GM21515 (cell line): Measurements from ENCODE around the gene FAF1.
A peak's percentile ranks its signal among the peaks of the same experiment; 100 is the strongest.
"Not testable (repeated sequence)": the region's sequence is repeated elsewhere in the genome, so short reads cannot be mapped to it uniquely, and the experiment has no call there.

ENCODE experiments used
- ATAC-seq: cut with Tn5 transposase; IDR thresholded peaks from one replicate; pipeline ENCODE4 v1.9.1; 2021; ENCODE audit not compliant: unreplicated experiment

FAF1 gene

GRCh38 chr1:50796272-50796671, 163.8 kb downstream of the FAF1 start:
- ATAC-seq = no peak

- no peak for ATAC-seq
These were observed 166.5 kb downstream of the FAF1 start for GRCh38 chr1:50793521-50793920.

DNA sequence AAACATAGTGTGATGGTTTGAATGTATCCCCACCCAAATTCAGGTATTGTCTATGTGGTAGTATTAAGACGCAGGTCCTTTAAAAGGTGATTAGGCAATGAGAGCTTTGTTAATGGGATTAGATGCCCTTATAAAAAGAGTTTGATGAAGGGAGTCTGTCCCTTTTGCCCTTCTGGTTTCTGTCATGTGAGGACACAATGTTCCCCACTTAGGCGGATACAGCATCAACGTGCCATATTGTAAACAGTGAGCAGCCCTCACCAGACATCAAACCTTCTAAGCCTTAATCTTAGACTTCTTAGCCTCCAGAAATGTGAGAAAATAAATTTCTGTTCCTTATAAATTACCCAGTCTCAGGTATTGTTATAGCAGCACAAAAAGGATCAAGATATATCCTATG, 172.8 kb downstream of the FAF1 start:
- no peak for ATAC-seq

DNA sequence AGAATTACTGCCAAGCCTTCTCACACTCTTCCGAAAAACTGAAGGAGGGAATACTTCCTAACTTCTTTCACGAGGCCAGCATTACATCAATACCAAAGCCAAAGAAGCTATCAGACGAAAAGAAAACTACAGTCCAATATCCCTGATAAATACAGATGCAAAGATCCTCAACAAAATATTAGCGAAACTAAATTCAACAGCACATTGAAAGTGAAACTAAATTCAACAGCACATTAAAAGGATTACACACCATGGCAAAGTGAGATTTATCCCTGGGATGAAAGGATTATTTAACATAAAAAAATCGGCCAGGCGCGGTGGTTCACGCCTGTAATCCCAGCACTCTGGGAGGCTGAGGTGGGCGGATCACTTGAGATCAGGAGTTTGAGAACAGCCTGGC, 176.8 kb downstream of the FAF1 start:
- ATAC-seq = no peak

DNA sequence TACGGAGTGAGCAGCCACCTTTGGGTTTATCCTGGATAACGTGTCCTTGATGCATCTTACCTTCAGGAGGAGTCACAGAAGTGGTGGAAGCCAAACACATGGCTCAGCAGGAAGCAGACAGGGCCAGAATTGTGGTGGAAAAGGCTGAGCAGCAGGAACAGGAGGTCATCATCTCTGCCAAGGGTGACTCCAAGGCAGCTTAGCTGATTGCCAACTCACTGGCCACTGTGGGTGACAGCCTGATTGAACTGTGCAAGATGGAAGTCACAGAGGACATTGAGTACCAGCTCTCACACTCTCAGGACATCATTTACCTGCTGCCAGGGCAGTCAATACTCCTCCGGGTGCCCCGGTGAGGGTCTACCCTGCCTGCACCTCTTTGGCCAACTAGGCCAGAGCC, 179.3 kb downstream of the FAF1 start:
- no peak for ATAC-seq

DNA sequence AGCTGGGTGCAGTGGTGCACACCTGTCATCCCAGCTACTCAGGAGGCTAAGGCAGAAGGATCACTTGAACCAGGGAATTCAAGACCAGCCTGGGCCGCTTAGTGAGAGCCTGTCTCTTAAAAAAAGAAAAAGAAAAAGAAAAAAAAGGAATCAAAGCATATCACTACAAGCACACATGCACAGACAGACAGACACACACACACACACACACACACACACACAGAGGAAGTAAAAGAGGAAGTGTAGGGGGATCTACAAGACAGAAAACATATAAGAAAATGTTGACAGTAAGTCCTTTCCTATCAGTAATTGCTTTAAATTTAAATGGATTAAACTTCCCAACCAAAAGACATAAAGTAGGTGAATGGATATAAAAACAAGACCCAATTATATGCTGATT, 180.3 kb downstream of the FAF1 start:
- no peak for ATAC-seq

DNA sequence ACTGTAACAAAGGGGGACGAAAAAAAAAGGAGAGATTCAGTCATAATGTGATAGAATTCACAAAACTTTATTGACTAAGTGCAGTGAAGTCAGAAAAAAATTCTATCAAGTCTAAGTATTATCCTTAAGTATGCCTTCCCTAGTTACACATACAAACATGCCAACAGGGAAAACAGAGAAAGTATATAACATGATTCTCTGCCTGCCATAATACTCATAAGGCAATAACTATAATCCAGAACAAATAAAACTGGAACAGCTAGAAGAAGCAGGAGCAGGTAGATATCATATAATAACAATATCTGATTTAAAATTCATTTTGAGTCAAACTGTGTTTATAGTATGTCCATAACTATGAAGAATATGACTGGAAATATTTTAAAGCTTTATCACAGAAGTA, 184.3 kb downstream of the FAF1 start:
- no peak for ATAC-seq

DNA sequence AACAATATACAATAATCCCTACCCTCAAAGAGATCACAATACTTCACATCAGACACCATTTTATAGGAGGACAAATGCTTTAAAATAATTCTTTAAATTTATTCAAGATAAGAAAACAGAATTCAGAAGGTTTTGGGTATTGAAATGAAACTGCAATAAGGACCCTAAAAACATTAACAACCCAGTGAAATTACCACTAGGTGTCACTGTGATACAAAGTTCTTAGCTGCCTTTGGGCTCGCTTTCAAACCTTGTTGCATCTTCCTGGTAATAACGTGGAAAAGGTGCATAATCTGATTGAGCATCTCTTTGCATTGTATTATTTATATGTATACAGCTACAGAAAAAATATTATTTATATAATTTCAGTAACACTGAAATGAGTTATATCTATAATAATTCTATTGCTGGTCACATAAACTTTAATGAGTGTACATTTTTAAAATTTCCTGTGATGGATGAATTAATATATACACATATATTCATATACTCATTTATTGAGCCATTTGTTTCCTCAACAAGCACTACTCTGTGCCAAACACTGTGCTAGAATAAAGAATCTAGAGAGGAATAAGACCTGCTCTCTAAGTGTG, 185.2 kb downstream of the FAF1 start:
- ATAC-seq = no peak

DNA sequence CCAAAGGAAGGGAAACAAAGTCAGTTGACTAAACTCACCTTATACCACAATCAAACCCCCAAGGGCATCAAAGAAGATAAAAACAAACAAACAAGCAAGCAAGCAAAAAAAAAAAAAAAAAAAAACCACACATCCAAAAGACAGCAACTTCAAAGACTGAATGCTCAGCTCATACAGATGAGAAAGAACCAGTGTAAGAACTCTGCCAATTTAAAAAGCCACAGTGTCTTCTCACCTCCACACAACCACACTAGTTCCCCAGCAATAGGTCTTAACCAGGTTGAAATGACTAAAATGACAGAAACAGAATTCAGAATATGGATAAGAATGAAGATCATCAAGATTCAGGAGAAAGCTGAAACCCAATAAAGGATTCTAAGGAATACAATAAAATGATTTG, 193.4 kb downstream of the FAF1 start:
- ATAC-seq = no peak

- not testable (repeated sequence) for ATAC-seq
These were observed 203.5 kb downstream of the FAF1 start for GRCh38 chr1:50756543-50756942.

- not testable (repeated sequence) for ATAC-seq
These were observed 205.3 kb downstream of the FAF1 start for GRCh38 chr1:50754764-50755163.

DNA sequence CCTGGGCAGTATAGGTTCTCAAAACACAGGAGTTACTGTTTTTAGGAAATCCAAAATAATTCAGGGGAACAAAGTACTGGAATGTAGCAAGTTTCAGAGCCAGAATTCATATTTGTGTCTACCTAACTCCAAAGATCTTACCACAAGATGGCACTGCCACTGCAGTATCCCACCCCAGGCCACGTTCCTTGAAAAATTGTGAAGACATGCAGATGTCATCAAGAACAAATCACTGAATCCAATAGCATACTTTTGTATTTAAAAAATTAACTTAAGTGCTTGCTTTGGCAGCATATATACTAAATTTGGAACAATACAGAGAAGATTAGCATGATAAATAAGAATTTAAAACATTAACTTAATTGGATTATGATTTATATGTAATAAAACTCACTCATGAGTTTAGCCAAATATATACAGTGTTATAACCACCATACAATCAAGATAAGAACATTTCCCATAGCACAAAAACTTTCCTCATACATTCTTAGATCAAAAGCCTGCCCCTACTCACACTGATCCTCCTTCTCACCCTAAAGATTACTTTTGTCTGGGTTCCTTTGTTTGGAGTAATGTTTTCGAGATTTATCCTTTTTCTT, 209.9 kb downstream of the FAF1 start:
- ATAC-seq = no peak

GRCh38 chr1:50747394-50747793, 212.7 kb downstream of the FAF1 start:
- no peak for ATAC-seq

DNA sequence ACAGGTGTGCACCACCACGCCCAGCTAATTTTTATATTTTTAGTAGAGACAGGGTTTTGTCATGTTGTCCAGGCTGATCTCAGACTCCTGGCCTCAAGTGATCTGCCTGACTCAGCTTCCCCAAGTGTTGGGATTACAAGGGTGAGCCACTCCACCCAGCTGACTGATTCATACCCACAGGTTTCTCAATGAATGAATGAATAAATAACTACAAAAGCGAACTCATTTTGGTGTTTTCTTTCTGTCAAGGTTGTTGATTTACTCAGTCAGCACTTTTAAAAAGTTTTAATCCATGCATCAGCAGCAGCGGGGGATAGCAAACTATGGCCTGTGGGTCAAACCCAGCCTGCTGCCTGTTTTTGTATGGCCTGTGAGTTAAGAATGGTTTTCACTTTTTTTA, 217.5 kb downstream of the FAF1 start:
- ATAC-seq = no peak

- ATAC-seq = no peak
These were observed 220.9 kb downstream of the FAF1 start for GRCh38 chr1:50739125-50739524.

GRCh38 chr1:50735443-50735842, 224.6 kb downstream of the FAF1 start:
- no peak for ATAC-seq

GRCh38 chr1:50727578-50727977, 232.5 kb downstream of the FAF1 start:
- not testable (repeated sequence) for ATAC-seq

GRCh38 chr1:50724626-50725286, 235.3 kb downstream of the FAF1 start:
- peak; percentile 89 for ATAC-seq

DNA sequence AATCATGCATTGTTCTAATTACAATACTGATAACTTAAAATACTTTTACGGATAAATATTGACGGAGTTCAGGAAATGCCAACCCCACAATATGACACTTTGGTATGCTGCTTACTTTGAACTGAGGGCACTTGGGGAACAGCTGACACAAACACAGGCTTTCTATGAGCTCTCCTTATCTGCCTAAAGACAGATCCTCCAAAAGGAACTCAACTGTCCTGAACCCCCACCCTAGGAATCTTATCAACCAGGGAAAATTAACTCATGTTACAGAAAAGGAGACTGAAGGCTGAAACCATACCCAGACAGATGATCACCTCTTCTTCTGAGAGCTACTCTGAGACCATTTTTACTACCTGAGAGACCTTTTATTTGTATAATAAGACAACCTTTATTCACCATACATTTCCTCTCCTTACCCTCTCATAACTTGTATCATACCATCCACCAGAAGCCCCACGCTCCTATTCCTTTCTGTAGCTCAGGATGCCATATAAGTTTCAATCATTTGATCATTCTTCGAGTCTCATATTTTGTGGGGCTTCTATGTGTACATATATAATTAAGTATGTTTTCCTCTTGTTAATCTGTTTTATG, 239.5 kb downstream of the FAF1 start:
- ATAC-seq = no peak

- ATAC-seq = no peak
These were observed 240.9 kb downstream of the FAF1 start for GRCh38 chr1:50719126-50719525.

- ATAC-seq = no peak
These were observed 242.7 kb downstream of the FAF1 start for GRCh38 chr1:50717327-50717726.

- ATAC-seq = not testable (repeated sequence)
These were observed 243.6 kb downstream of the FAF1 start for GRCh38 chr1:50716455-50716854.
